ENCODE results near the gene GLI1. TPM values are rescaled to one million over a fixed set of nuclear protein-coding genes. Genes with fewer than 3 reads are reported as not detected.
A peak's percentile ranks its signal among the peaks of the same experiment; 100 is the strongest.
"Not testable (repeated sequence)": the region's sequence is repeated elsewhere in the genome, so short reads cannot be mapped to it uniquely, and the experiment has no call there.

Gene GLI1
- total RNA-seq, 2 donors from 2014 or later, result 0.48 to 1.4 TPM

DNA sequence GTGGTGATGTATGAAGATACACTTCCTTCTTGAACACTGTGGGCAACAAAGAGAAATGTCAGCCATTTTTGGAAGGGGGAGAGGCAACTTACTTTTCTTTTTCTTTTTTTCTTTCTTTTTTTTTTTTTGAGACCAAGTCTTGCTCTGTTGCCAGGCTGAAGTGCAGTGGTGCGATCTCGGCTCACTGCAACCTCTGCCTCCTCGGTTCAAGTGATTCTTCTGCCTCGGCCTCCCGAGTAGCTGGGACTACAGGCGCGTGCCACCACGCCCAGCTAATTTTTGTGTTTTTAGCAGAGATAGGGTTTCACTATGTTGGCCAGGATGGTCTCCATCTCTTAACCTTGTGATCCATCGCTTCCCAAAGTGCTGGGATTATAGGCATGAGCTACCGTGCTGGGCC, 58.1 kb downstream of the GLI1 start:
- not testable (repeated sequence) for H3K27me3 Mint-ChIP-seq; ATAC-seq (replicated peaks); H3K9me3 Mint-ChIP-seq
- Mint-ChIP-seq H3K36me3 (ENCODE audit: low read depth) (peaks cover 92% of the 10 kb centered on the region), H3K4me1 (peaks cover 20% of the 10 kb centered on the region), H3K4me3 (peak overlapping the region; percentile 81), H3K27ac (peak overlapping the region; percentile 97)

GRCh38 chr12:57518176-57518919, 58.8 kb downstream of the GLI1 start:
- Mint-ChIP-seq H3K4me1 (peaks cover 20% of the 10 kb centered on the region), H3K27ac (peak overlapping the region; percentile 97), H3K27me3 (no peaks in the 10 kb centered on the region), H3K4me3 (peak overlapping the region; percentile 81), H3K36me3 (ENCODE audit: low read depth) (peaks cover 91% of the 10 kb centered on the region), H3K9me3 (no peaks in the 10 kb centered on the region)
- ATAC-seq (replicated peaks), result no peak

DNA sequence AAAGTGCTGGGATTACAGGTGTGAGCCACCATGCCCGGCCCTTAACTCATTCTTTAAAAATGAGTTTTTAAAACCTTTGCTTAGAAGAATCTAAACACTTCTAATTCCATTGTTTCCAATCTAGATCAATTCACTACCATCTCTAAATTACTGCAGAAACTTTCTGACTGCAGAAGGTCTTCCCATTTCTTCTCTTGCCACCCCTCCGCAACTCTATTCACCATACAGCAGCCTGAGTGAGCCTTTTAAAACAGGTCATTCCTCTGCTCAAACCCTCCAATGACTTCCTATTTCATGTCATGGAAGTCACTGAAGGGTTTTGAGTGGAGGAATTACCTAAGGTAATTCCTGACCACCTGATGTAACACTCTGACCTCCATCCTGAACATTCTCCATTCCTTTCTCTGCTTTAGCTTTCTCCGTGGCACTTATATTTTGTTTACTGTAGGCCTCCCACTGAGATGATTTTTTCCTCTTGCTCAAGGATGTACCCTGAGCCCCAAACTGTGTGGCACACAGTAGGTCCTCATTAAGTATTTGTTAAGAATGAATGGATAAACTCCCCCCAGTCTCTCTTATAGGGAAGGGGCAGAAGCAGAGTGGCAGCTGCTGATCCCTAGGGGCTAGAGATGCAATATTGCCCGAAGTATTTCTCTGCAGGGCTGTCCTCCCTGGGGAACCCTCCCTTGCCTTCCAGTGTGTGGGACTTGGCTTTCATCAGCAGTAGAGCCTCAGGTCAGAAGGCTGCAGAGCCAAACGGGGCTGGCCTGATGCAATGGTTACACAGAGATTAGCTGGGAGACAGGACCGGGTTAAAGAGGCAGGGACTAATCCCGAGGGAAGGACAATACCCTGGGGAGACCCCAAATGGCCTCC, 59.6 kb downstream of the GLI1 start:
- Mint-ChIP-seq H3K4me1 (peaks cover 25% of the 10 kb centered on the region), H3K9me3 (no peaks in the 10 kb centered on the region), H3K4me3 (peak overlapping the region; percentile 81), H3K36me3 (ENCODE audit: low read depth) (peaks cover 91% of the 10 kb centered on the region), H3K27me3 (no peaks in the 10 kb centered on the region), H3K27ac (peak overlapping the region; percentile 97)
- ATAC-seq (replicated peaks), result no peak

- peaks cover 91% of the 10 kb centered on the region for H3K36me3 Mint-ChIP-seq (ENCODE audit: low read depth)
- H3K9me3 Mint-ChIP-seq, result no peaks in the 10 kb centered on the region
- H3K27ac Mint-ChIP-seq, result peak overlapping the region; percentile 97
- no peaks in the 10 kb centered on the region for H3K27me3 Mint-ChIP-seq
- H3K4me1 Mint-ChIP-seq, result peaks cover 31% of the 10 kb centered on the region
- H3K4me3 Mint-ChIP-seq, result peak overlapping the region; percentile 81
- ATAC-seq (replicated peaks), result no peak
Measured at GRCh38 chr12:57519796-57520052, 60.1 kb downstream of the GLI1 start.

GRCh38 chr12:57520053-57520818, 60.7 kb downstream of the GLI1 start, which contains the start of gene DDIT3:
TSS of gene DDIT3 (minus strand) at chr12:57520514. CDS start at chr12:57517406, 3,108 bp downstream.
- peak; percentile 83 for ATAC-seq (replicated peaks)
- Mint-ChIP-seq H3K9me3 (no peaks in the 10 kb centered on the region), H3K4me3 (peak within 1 kb of the TSS; percentile 81), H3K27ac (peak within 1 kb of the TSS; percentile 97), H3K36me3 (ENCODE audit: low read depth) (peaks cover 91% of the 10 kb centered on the region), H3K4me1 (peaks cover 31% of the 10 kb centered on the region), H3K27me3 (no peaks in the 10 kb centered on the region)

DNA sequence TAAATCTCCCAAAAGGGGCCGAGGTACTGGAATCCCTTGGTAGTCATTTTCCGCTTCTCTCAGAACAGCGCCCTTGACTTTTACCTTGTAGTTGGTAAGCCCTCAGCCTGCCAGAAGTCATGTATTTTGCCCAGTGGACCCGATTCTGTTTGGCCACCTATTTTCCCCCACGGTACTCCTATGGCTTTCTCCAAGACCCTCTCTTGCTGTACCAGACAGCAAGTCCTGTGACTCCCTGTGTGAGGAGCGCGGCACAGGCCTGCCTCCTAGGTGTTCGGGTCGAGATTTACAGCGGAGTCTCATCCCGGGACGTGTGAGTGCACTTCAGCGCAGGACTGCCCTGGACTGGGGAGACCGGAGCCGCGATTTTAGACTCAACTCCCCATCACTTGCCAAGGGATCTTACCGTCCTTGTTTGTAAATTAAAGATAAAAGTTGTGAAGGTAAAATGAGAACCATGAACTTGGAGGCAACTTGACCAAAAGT, 62.0 kb downstream of the GLI1 start:
- H3K27ac Mint-ChIP-seq, result peak overlapping the region; percentile 97
- H3K27me3 Mint-ChIP-seq, result no peaks in the 10 kb centered on the region
- no peaks in the 10 kb centered on the region for H3K9me3 Mint-ChIP-seq
- peak overlapping the region; percentile 81 for H3K4me3 Mint-ChIP-seq
- H3K4me1 Mint-ChIP-seq, result peaks cover 31% of the 10 kb centered on the region
- ATAC-seq (replicated peaks), result no peak
- peaks cover 91% of the 10 kb centered on the region for H3K36me3 Mint-ChIP-seq (ENCODE audit: low read depth)

Other genes starting within 250 kb of the GLI1 start
- 1 to 10 TPM in 1 of 2 donors, under 1 TPM in 1; 0.34 to 1.4 TPM for gene NXPH4, start 243.0 kb upstream of the GLI1 start, total RNA-seq
- gene SHMT2, start 230.1 kb upstream of the GLI1 start, total RNA-seq, result 100 to 1,000 TPM; 232 to 320 TPM
- gene STAC3, start 208.6 kb upstream of the GLI1 start, total RNA-seq, result 1 to 10 TPM; 3.2 to 4.5 TPM
- gene R3HDM2, start 28.7 kb upstream of the GLI1 start, total RNA-seq, result 10 to 100 TPM; 36.6 to 54.6 TPM
- gene INHBC, start 25.0 kb upstream of the GLI1 start, total RNA-seq, result not detected
- gene INHBE, start 4.5 kb upstream of the GLI1 start, total RNA-seq, result not detected
- 100 to 1,000 TPM; 131 to 225 TPM for gene ARHGAP9, start 20.1 kb downstream of the GLI1 start, total RNA-seq
- 100 to 1,000 TPM; 130 to 243 TPM for gene MARS1, start 28.3 kb downstream of the GLI1 start, total RNA-seq
- gene DDIT3, start 60.7 kb downstream of the GLI1 start, total RNA-seq, result 10 to 100 TPM; 14.2 to 25.3 TPM
- 10 to 100 TPM; 78.8 to 83.1 TPM for gene MBD6, start 63.0 kb downstream of the GLI1 start, total RNA-seq
- gene DCTN2, start 87.4 kb downstream of the GLI1 start, total RNA-seq, result 10 to 100 TPM; 78.5 to 96.4 TPM
- gene KIF5A, start 90.3 kb downstream of the GLI1 start, total RNA-seq, result 1 to 10 TPM; 2.0 to 3.0 TPM
- gene PIP4K2C, start 131.4 kb downstream of the GLI1 start, total RNA-seq, result 10 to 100 TPM; 16.0 to 23.0 TPM
- gene DTX3, start 145.0 kb downstream of the GLI1 start, total RNA-seq, result 10 to 100 TPM; 16.7 to 19.5 TPM
- 1 to 10 TPM; 1.5 to 1.6 TPM for gene ARHGEF25, start 151.7 kb downstream of the GLI1 start, total RNA-seq
- gene B4GALNT1, start 173.4 kb downstream of the GLI1 start, total RNA-seq, result 1 to 10 TPM; 1.5 to 3.7 TPM
- 100 to 1,000 TPM; 107 to 114 TPM for gene OS9, start 234.3 kb downstream of the GLI1 start, total RNA-seq